ENCODE measurements around the gene CLASP2.

DNA sequence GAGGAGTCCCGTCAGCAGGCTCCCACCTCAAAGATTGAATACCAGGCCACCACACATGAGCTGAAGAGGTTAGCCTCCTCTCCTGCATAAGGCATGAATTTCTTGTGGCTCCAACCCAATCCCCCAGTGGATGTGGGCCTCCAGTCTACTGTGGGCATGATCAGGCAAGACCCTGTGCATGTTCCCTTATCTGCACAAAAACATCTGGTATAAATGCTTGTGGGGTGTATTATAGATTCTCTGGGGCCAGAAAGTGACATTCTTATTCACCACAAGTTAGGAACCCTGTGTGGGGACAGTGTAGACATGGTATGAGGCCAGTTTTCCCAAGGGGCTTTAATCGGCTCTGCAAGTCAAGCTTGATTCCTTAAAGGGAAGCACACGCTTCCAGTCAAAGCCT lies 259.6 kb downstream of the CLASP2 start:
- TF ChIP-seq PATZ1 (CRISPR knock-in tag; IDR thresholded peaks at IDR 0.05; ENCODE audit: borderline replicate concordance) = no peak
- TF ChIP-seq SNAI2 (CRISPR knock-in tag; IDR thresholded peaks at IDR 0.05) = no peak
- no peak for TF ChIP-seq BACH2 (CRISPR knock-in tag; IDR thresholded peaks at IDR 0.05; ENCODE audit: borderline replicate concordance)
- no peak for TF ChIP-seq ZFP30 (CRISPR knock-in tag; IDR thresholded peaks at IDR 0.05)
- TF ChIP-seq TCF4 (CRISPR knock-in tag; IDR thresholded peaks at IDR 0.05; ENCODE audit: borderline replicate concordance) = no peak
- TF ChIP-seq PPARA (CRISPR knock-in tag; IDR thresholded peaks at IDR 0.05; ENCODE audit: borderline replicate concordance) = no peak
- no peak for TF ChIP-seq TOX (CRISPR knock-in tag; IDR thresholded peaks at IDR 0.05; ENCODE audit: borderline replicate concordance)
- no peak for TF ChIP-seq ISL1 (CRISPR knock-in tag; IDR thresholded peaks at IDR 0.05)
- TF ChIP-seq ARNTL (CRISPR knock-in tag; IDR thresholded peaks at IDR 0.05; ENCODE audit: borderline replicate concordance, low read depth) = no peak
- TF ChIP-seq GLIS3 (CRISPR knock-in tag; IDR thresholded peaks at IDR 0.05) = no peak
- TF ChIP-seq TSHZ2 (CRISPR knock-in tag; IDR thresholded peaks at IDR 0.05) = no peak

Data from SK-N-SH treated with all-trans-retinoic acid at 6 μM for 48 hours (cell line).